ENCODE results near the gene LRGUK.

LRGUK gene

DNA sequence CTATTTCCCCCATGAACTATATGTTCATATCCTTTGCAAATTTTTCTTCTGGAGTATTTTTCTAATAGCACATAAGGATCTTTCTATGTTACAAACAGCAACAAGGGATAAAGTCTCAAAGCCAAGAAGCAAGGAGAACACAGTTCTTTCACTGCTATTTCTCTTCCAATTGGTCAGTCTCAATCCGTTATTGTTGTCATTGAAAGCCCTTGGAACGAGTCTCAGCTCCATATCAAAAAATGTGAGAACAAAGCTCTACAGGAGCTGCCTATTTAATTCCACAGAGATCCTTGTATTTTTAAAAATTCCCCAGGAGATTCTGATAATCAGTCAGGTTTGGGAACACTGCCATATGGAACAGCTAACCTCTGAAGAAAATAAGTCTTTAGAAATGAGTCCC lies 173.8 kb downstream of the LRGUK start:
- no peak for DNase-seq (ENCODE audit: low read depth, low spot score)
- Histone ChIP-seq H3K27ac (no peak overlapping the region), H3K36me3 (ENCODE audit: insufficient read depth, low read length) (peaks cover 39% of the 10 kb centered on the region; the same call in 1 of the 2 replicates), H3K9me3 (ENCODE audit: low read depth, low read length) (no peaks in the 10 kb centered on the region), H3K4me3 (no peak overlapping the region), H3K9ac (ENCODE audit: insufficient read length) (no peak overlapping the region)
- TF ChIP-seq POLR2AphosphoS5 (IDR thresholded peaks at IDR 0.05; ENCODE audit: borderline replicate concordance, low read depth, low read length) (no peak), EZH2 (IDR thresholded peaks at IDR 0.05) (no peak), FOXP2 (optimal IDR thresholded peaks at IDR 0.05; ENCODE audit: control extremely low read depth, extremely low read length, insufficient read depth) (no peak)

DNA sequence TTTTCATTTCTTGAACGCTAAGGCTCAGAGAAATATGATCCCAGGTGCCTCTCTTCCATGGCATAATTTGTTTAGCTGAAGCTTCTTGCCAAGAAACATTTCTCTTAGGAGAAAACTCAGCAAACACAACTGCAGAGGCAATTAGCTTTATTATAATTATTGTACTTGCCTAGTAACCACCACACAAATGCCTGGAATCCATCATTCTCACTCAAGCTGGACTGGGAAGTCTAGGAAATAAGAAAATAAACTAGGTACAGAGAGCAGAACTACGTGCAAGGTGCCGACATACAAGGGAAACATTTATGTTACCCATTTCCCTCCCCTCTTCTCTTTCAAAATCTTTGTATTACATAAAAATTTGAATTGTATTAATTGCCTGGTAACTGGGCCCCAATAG lies 174.5 kb downstream of the LRGUK start:
- H3K36me3 ChIP-seq (ENCODE audit: insufficient read depth, low read length), result peaks cover 33% of the 10 kb centered on the region; the same call in 1 of the 2 replicates

DNA sequence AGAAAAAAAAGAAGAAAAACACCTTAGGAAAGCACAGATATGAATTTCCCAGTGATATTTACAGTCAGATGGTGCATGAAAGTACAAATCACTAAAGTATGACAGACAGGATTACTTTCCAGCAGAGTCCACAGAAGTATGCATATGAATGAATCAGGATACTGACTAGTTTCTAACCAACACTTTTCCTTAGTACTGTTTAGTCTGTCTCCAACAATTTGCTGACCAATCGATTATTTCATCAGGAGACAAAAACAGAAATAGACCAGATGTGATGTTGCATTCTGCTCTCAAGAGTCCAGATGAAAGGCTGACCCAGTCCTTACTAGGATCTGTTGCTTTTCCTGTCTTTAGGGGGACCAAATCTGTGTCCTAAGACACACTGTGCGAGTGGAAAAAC lies 175.0 kb downstream of the LRGUK start:
- Histone ChIP-seq H3K4me3 (no peak overlapping the region), H3K9me3 (ENCODE audit: low read depth, low read length) (no peaks in the 10 kb centered on the region), H3K27ac (no peak overlapping the region), H3K9ac (ENCODE audit: insufficient read length) (no peak overlapping the region), H3K36me3 (ENCODE audit: insufficient read depth, low read length) (peaks cover 33% of the 10 kb centered on the region; the same call in 1 of the 2 replicates)
- no peak for TF ChIP-seq POLR2AphosphoS5 (IDR thresholded peaks at IDR 0.05; ENCODE audit: borderline replicate concordance, low read depth, low read length)
- TF ChIP-seq EZH2 (IDR thresholded peaks at IDR 0.05), result no peak
- TF ChIP-seq FOXP2 (optimal IDR thresholded peaks at IDR 0.05; ENCODE audit: control extremely low read depth, extremely low read length, insufficient read depth), result no peak
- no peak for DNase-seq (ENCODE audit: low read depth, low spot score)

More for the DNA sequence above, 174.5 kb downstream of the LRGUK start:
- Histone ChIP-seq H3K9me3 (ENCODE audit: low read depth, low read length) (no peaks in the 10 kb centered on the region), H3K4me3 (no peak overlapping the region), H3K9ac (ENCODE audit: insufficient read length) (no peak overlapping the region), H3K27ac (no peak overlapping the region)
- DNase-seq (ENCODE audit: low read depth, low spot score), result no peak
- TF ChIP-seq FOXP2 (optimal IDR thresholded peaks at IDR 0.05; ENCODE audit: control extremely low read depth, extremely low read length, insufficient read depth) (no peak), POLR2AphosphoS5 (IDR thresholded peaks at IDR 0.05; ENCODE audit: borderline replicate concordance, low read depth, low read length) (no peak), EZH2 (IDR thresholded peaks at IDR 0.05) (no peak)

DNA sequence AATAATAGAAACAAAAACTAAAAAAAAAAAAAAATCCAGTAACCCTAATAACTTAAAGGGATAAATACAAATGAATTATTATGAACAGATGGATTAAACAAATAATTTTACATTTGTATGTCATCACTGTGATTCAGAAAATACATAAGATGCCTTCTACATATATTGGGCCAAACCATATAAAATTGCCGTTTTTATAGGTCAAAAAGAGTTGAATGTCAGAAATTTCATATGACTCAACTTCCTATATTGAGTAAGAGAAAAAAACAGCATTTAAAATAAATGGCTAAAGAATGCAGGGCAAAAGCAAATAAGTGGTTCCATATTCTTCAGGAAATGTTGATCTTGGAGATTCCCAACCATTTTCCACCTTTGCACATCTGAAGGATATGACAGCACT lies 180.2 kb downstream of the LRGUK start:
- TF ChIP-seq POLR2AphosphoS5 (IDR thresholded peaks at IDR 0.05; ENCODE audit: borderline replicate concordance, low read depth, low read length) (no peak), FOXP2 (optimal IDR thresholded peaks at IDR 0.05; ENCODE audit: control extremely low read depth, extremely low read length, insufficient read depth) (no peak), EZH2 (IDR thresholded peaks at IDR 0.05) (no peak)
- Histone ChIP-seq H3K27ac (no peak overlapping the region), H3K36me3 (ENCODE audit: insufficient read depth, low read length) (peaks cover 8% of the 10 kb centered on the region; the same call in 1 of the 2 replicates)

DNA sequence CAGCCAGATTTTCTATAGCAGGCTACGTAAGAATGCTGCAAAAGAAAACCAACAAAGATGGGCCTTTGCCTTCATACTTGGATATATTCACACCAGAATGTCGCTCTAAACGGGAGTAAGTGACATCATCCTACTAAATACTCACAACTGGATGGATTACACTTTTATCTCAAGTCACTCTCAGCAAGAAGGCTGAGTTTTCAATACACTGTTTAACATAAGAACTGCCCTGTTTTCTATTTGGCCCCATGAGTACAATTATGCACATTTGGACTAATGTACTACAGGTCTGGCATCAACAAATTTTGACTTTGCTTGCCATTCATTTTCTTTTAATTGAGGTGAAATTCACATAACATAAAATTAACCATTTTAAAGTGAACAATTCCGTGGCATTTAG lies 181.4 kb downstream of the LRGUK start:
- TF ChIP-seq FOXP2 (optimal IDR thresholded peaks at IDR 0.05; ENCODE audit: control extremely low read depth, extremely low read length, insufficient read depth), result no peak
- TF ChIP-seq POLR2AphosphoS5 (IDR thresholded peaks at IDR 0.05; ENCODE audit: borderline replicate concordance, low read depth, low read length), result no peak
- H3K4me3 ChIP-seq, result no peak overlapping the region
- DNase-seq (ENCODE audit: low read depth, low spot score), result no peak
- no peak overlapping the region for H3K9ac ChIP-seq (ENCODE audit: insufficient read length)
- no peaks in the 10 kb centered on the region for H3K9me3 ChIP-seq (ENCODE audit: low read depth, low read length)
- peaks cover 8% of the 10 kb centered on the region; the same call in 1 of the 2 replicates for H3K36me3 ChIP-seq (ENCODE audit: insufficient read depth, low read length)
- H3K27ac ChIP-seq, result no peak overlapping the region

More for the DNA sequence above, 180.2 kb downstream of the LRGUK start:
- H3K4me3 ChIP-seq, result no peak overlapping the region
- no peak for DNase-seq (ENCODE audit: low read depth, low spot score)
- no peak overlapping the region for H3K9ac ChIP-seq (ENCODE audit: insufficient read length)
- no peaks in the 10 kb centered on the region for H3K9me3 ChIP-seq (ENCODE audit: low read depth, low read length)

DNA sequence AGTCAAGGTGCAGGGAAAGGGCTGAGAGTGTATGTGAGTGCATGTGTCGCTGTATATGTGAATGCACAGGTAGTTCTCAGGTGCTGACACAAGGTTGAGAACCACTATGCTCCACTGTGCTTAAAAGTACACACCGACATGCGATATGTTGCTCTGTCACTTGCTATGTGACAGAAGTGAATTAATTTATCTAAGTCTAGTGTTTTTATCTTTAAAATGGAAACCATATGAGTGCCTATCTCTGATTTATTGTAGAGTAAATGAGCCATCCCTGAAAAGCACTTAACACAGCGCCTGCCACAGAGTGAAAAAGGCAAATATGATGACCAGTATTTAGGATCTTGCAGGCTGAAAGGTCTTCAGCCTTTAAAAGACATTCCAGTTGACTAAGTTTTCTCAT lies 184.7 kb downstream of the LRGUK start:
- TF ChIP-seq POLR2AphosphoS5 (IDR thresholded peaks at IDR 0.05; ENCODE audit: borderline replicate concordance, low read depth, low read length) (no peak), FOXP2 (optimal IDR thresholded peaks at IDR 0.05; ENCODE audit: control extremely low read depth, extremely low read length, insufficient read depth) (no peak), EZH2 (IDR thresholded peaks at IDR 0.05) (no peak)
- no peak overlapping the region for H3K9ac ChIP-seq (ENCODE audit: insufficient read length)
- no peak overlapping the region for H3K4me3 ChIP-seq
- DNase-seq (ENCODE audit: low read depth, low spot score), result no peak
- H3K36me3 ChIP-seq (ENCODE audit: insufficient read depth, low read length), result no peaks in the 10 kb centered on the region
- H3K27ac ChIP-seq, result no peak overlapping the region
- no peaks in the 10 kb centered on the region for H3K9me3 ChIP-seq (ENCODE audit: low read depth, low read length)

DNA sequence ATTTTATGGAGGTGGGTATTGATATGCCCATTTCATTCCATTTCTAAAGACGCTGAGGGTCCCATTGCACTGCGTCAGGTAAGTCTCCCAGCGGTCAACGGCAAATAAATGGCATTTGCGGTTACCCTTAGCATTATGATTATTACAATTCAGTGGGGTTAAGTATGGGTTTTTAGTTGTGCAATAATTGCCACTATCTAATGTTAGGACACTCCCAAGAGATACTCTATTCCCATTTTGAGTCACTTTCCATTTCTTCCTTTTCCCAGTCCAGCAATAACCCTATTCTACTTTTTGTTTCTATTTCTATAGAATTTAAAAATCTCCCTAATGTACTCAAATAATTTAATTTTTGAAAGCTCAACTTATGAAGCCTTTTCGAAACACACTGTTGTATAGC lies 185.6 kb downstream of the LRGUK start:
- TF ChIP-seq FOXP2 (optimal IDR thresholded peaks at IDR 0.05; ENCODE audit: control extremely low read depth, extremely low read length, insufficient read depth), result no peak
- no peak for TF ChIP-seq POLR2AphosphoS5 (IDR thresholded peaks at IDR 0.05; ENCODE audit: borderline replicate concordance, low read depth, low read length)
- no peak for TF ChIP-seq EZH2 (IDR thresholded peaks at IDR 0.05)
- DNase-seq (ENCODE audit: low read depth, low spot score), result no peak
- Histone ChIP-seq H3K9ac (ENCODE audit: insufficient read length) (no peak overlapping the region), H3K36me3 (ENCODE audit: insufficient read depth, low read length) (no peaks in the 10 kb centered on the region), H3K27ac (no peak overlapping the region), H3K9me3 (ENCODE audit: low read depth, low read length) (no peaks in the 10 kb centered on the region), H3K4me3 (no peak overlapping the region)

DNA sequence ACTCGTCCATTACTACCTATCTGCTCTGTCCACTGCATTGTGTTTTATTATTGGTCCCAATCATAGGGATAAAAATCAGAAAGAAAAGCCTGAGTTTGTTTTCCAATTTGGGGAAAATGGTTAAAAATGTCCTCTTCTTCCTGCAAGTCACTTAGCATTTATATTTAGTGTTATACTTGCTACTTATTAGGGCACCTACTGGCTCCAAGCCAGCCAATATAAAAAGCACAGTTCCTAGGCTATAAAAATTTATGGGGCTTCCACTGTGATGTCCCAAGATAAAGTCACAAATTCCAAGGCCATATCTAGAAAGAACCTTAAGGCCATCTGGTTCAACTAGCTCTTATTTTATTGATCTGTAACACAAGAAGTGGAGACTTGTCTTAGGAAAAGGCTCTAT lies 186.4 kb downstream of the LRGUK start:
- no peaks in the 10 kb centered on the region for H3K9me3 ChIP-seq (ENCODE audit: low read depth, low read length)
- no peak for TF ChIP-seq POLR2AphosphoS5 (IDR thresholded peaks at IDR 0.05; ENCODE audit: borderline replicate concordance, low read depth, low read length)
- no peak for TF ChIP-seq FOXP2 (optimal IDR thresholded peaks at IDR 0.05; ENCODE audit: control extremely low read depth, extremely low read length, insufficient read depth)
- TF ChIP-seq EZH2 (IDR thresholded peaks at IDR 0.05), result no peak

More for the DNA sequence above, 186.4 kb downstream of the LRGUK start:
- no peak overlapping the region for H3K9ac ChIP-seq (ENCODE audit: insufficient read length)
- H3K36me3 ChIP-seq (ENCODE audit: insufficient read depth, low read length), result no peaks in the 10 kb centered on the region
- H3K4me3 ChIP-seq, result no peak overlapping the region
- DNase-seq (ENCODE audit: low read depth, low spot score), result no peak
- no peak overlapping the region for H3K27ac ChIP-seq
